Prostate gland (tissue), 2 donors: Measurements from ENCODE around the gene TMEM132D. TPM values are rescaled to one million over a fixed set of nuclear protein-coding genes. Genes with fewer than 3 reads are reported as not detected.

Source experiments
- DNase-seq: peaks from one replicate; pipeline ENCODE4 v3.0.0-alpha.2; 2019; ENCODE audit warnings: low spot score
- H3K27ac ChIP-seq, 2 donors: fragments of 200-600 bp; sonication (generic); 2 replicates each; pipeline ENCODE4 v1.5.1; 2017 to 2019
- H3K27me3 ChIP-seq: fragments of 200-600 bp; sonication (generic); replicated peaks from 2 replicates; pipeline ENCODE4 v1.5.1; 2019; ENCODE audit not compliant: insufficient read depth
- H3K36me3 ChIP-seq, 2 donors: fragments of 200-600 bp; sonication (generic); 1 replicate in 1 of 2; 2 replicates in 1 of 2; pipeline versions ENCODE4 v1.5.1 to v1.8.1; 2017 to 2019
- H3K4me1 ChIP-seq: fragments of 200-600 bp; sonication (generic); replicated peaks from 2 replicates; pipeline ENCODE4 v1.5.1; 2019
- H3K4me3 ChIP-seq, 2 donors: fragments of 200-600 bp; sonication (generic); 2 replicates each; pipeline ENCODE4 v1.5.1; 2017 to 2019
- H3K9me3 ChIP-seq: fragments of 200-600 bp; sonication (generic); 2 replicates; pipeline ENCODE4 v1.5.1; 2017
- CTCF ChIP-seq, 4 experiments: fragments of 200-600 bp in 2 of 4; fragments of 450-650 bp in 2 of 4; sonication (generic) in 2 of 4; IDR thresholded peaks; 1 replicate in 3 of 4; 2 replicates in 1 of 4; pipeline ENCODE4 v1.5.1; 2016 to 2019; ENCODE audit warnings: antibody characterized with exemption in 4 of 4, mild to moderate bottlenecking in 2 of 4, moderate library complexity in 2 of 4
- POLR2A ChIP-seq: fragments of 450-650 bp; IDR thresholded peaks from one replicate; pipeline ENCODE4 v1.6.1; 2016; ENCODE audit warnings: antibody characterized with exemption, mild to moderate bottlenecking
- POLR2AphosphoS5 ChIP-seq: sonication (generic); formaldehyde crosslinking; IDR thresholded peaks from one replicate; pipeline ENCODE4 v1.6.1; 2017; ENCODE audit warnings: antibody characterized with exemption
- WGBS: methylation state at CpG from one replicate; pipeline ENCODE4 v1.1.5; 2018; 5-methylcytosine and 5-hydroxymethylcytosine counted together
- intact Hi-C: fragments of 100-400 bp; cut with DNase I; formaldehyde crosslinking; loops from one replicate; pipeline ENCODE4 v1.14.2; 2022
- total RNA-seq, 2 donors: library from RNA; depleted of rRNA; stranded (reverse); fragments of >200 nt; gene quantifications; one replicate each; pipeline ENCODE4 v1.1.0, GENCODE V29; 2016

The TMEM132D gene
- total RNA-seq, 2 donors from 2014 or later = 0.57 to 1.3 TPM

- WGBS = 53% methylated on average over 13 of the region's 13 CpGs
- H3K4me3 ChIP-seq = no peak overlapping the region
- intact Hi-C loops = no loop called here
- H3K4me1 ChIP-seq = no peaks in the 10 kb centered on the region
- no peaks in the 10 kb centered on the region for H3K27me3 ChIP-seq
- H3K9me3 ChIP-seq = no peaks in the 10 kb centered on the region
- no peak overlapping the region for H3K27ac ChIP-seq
- TF ChIP-seq CTCF (IDR thresholded peaks at IDR 0.05) (no peak), POLR2A (no peak), POLR2AphosphoS5 (no peak)
- no peaks in the 10 kb centered on the region for H3K36me3 ChIP-seq
- DNase-seq = no peak
Observed at GRCh38 chr12:129873111-129873832, 30.6 kb downstream of the TMEM132D start.

GRCh38 chr12:129871991-129872972 lies 31.5 kb downstream of the TMEM132D start:
- no peak overlapping the region for H3K27ac ChIP-seq
- DNase-seq = no peak
- intact Hi-C loops = no loop called here
- H3K36me3 ChIP-seq = no peaks in the 10 kb centered on the region
- no peaks in the 10 kb centered on the region for H3K27me3 ChIP-seq
- no peak overlapping the region for H3K4me3 ChIP-seq
- no peaks in the 10 kb centered on the region for H3K9me3 ChIP-seq
- 37% methylated on average over 19 of the region's 19 CpGs for WGBS
- no peak for TF ChIP-seq POLR2AphosphoS5
- no peaks in the 10 kb centered on the region for H3K4me1 ChIP-seq

GRCh38 chr12:129870796-129871195 lies 33.0 kb downstream of the TMEM132D start:
- WGBS = 72% methylated on average over 5 of the region's 5 CpGs
- no peaks in the 10 kb centered on the region for H3K36me3 ChIP-seq
- TF ChIP-seq CTCF (IDR thresholded peaks at IDR 0.05) (no peak), POLR2A (no peak), POLR2AphosphoS5 (no peak)
- no peaks in the 10 kb centered on the region for H3K9me3 ChIP-seq
- intact Hi-C loops = no loop called here
- H3K4me3 ChIP-seq = no peak overlapping the region
- DNase-seq = no peak
- no peak overlapping the region for H3K27ac ChIP-seq
- H3K27me3 ChIP-seq = no peaks in the 10 kb centered on the region
- no peaks in the 10 kb centered on the region for H3K4me1 ChIP-seq

GRCh38 chr12:129870136-129870535 lies 33.7 kb downstream of the TMEM132D start:
- intact Hi-C loops = no loop called here
- WGBS = 80% methylated on average over 2 of the region's 2 CpGs
- TF ChIP-seq POLR2AphosphoS5 = no peak
- TF ChIP-seq CTCF (IDR thresholded peaks at IDR 0.05) = no peak
- TF ChIP-seq POLR2A = no peak
- Histone ChIP-seq H3K36me3 (no peaks in the 10 kb centered on the region), H3K27me3 (no peaks in the 10 kb centered on the region), H3K27ac (no peak overlapping the region), H3K4me3 (no peak overlapping the region), H3K9me3 (no peaks in the 10 kb centered on the region), H3K4me1 (no peaks in the 10 kb centered on the region)
- DNase-seq = no peak

- no peak for TF ChIP-seq POLR2A
- TF ChIP-seq CTCF (IDR thresholded peaks at IDR 0.05) = no peak
- TF ChIP-seq POLR2AphosphoS5 = no peak
- no peak overlapping the region for H3K4me3 ChIP-seq
- intact Hi-C loops = no loop called here
- H3K27ac ChIP-seq = no peak overlapping the region
- no peaks in the 10 kb centered on the region for H3K4me1 ChIP-seq
- DNase-seq = no peak
- WGBS = 86% methylated on average over 8 of the region's 8 CpGs
- H3K27me3 ChIP-seq = no peaks in the 10 kb centered on the region
- H3K36me3 ChIP-seq = no peaks in the 10 kb centered on the region
- H3K9me3 ChIP-seq = no peaks in the 10 kb centered on the region
Observed at GRCh38 chr12:129868575-129868974, 35.2 kb downstream of the TMEM132D start.
